Neuronal stem cell (in vitro differentiated cells): ENCODE results near the gene TTC28.

Experiments used
- DNase-seq: peaks from one replicate; pipeline ENCODE4 v3.0.0-alpha.2; 2013; ENCODE audit warnings: low spot score
- H2AFZ ChIP-seq: one replicate; pipeline ENCODE4 v1.6.1; 2013; ENCODE audit warnings: mild to moderate bottlenecking, low read length, inconsistent platforms
- H2AK5ac ChIP-seq: 2 replicates; pipeline ENCODE4 v1.6.1; 2013; ENCODE audit warnings: low read depth, mild to moderate bottlenecking, inconsistent platforms, low read length, moderate library complexity, mixed read lengths
- H2BK120ac ChIP-seq: 2 replicates; pipeline ENCODE4 v1.6.1; 2013; ENCODE audit warnings: low read depth, mild to moderate bottlenecking, inconsistent platforms, low read length, moderate library complexity, mixed read lengths
- H2BK12ac ChIP-seq: one replicate; pipeline ENCODE4 v1.6.1; 2013; ENCODE audit warnings: low read length, inconsistent platforms
- H2BK15ac ChIP-seq: 2 replicates; pipeline ENCODE4 v1.6.1; 2013; ENCODE audit warnings: mild to moderate bottlenecking, low read length, inconsistent platforms, mixed read lengths
- H2BK5ac ChIP-seq: one replicate; pipeline ENCODE4 v1.6.1; 2013; ENCODE audit warnings: inconsistent platforms, mild to moderate bottlenecking, low read length, moderate library complexity
- H3K14ac ChIP-seq: one replicate; pipeline ENCODE4 v1.6.1; 2013; ENCODE audit warnings: low read length, inconsistent platforms
- H3K18ac ChIP-seq: 2 replicates; pipeline ENCODE4 v1.6.1; 2013; ENCODE audit warnings: low read length, inconsistent platforms
- H3K23ac ChIP-seq: 2 replicates; pipeline ENCODE4 v1.6.1; 2013; ENCODE audit warnings: low read depth, mild to moderate bottlenecking, mixed read lengths, low read length, inconsistent platforms; ENCODE audit not compliant: poor library complexity
- H3K27ac ChIP-seq: replicated peaks from 3 replicates; pipeline ENCODE4 v1.5.1; 2013; ENCODE audit warnings: low read length, inconsistent platforms
- H3K27me3 ChIP-seq, 3 experiments: 2 replicates each; pipeline ENCODE4 v1.6.1; 2013; ENCODE audit warnings: low read length in 3 of 3, mild to moderate bottlenecking in 2 of 3, inconsistent platforms in 1 of 3, low read depth in 1 of 3, mixed read lengths in 1 of 3, moderate library complexity in 1 of 3; ENCODE audit not compliant: control insufficient read depth in 3 of 3, insufficient read depth in 3 of 3
- H3K36me3 ChIP-seq, 2 donors: replicated peaks in 1 of 2; 2 replicates each; pipeline ENCODE4 v1.6.1; 2013; ENCODE audit warnings: low read length in 2 of 2; ENCODE audit not compliant: control insufficient read depth in 2 of 2, insufficient read depth in 2 of 2
- H3K4ac ChIP-seq: 2 replicates; pipeline ENCODE4 v1.6.1; 2013; ENCODE audit warnings: inconsistent platforms, mild to moderate bottlenecking, low read length, moderate library complexity
- H3K4me1 ChIP-seq, 2 donors: 1 replicate in 1 of 2; 2 replicates in 1 of 2; pipeline ENCODE4 v1.6.1; 2013; ENCODE audit warnings: low read length in 2 of 2, low read depth in 1 of 2; ENCODE audit not compliant: control insufficient read depth in 2 of 2, insufficient read depth in 1 of 2
- H3K4me2 ChIP-seq: one replicate; pipeline ENCODE4 v1.6.1; 2013; ENCODE audit warnings: mild to moderate bottlenecking, low read length, inconsistent platforms; ENCODE audit not compliant: insufficient read depth, poor library complexity, severe bottlenecking
- H3K4me3 ChIP-seq, 2 donors: 2 replicates each; pipeline ENCODE4 v1.5.1; 2013; ENCODE audit warnings: low read length in 2 of 2, mild to moderate bottlenecking in 2 of 2, inconsistent platforms in 1 of 2, moderate library complexity in 1 of 2
- H3K79me1 ChIP-seq: one replicate; pipeline ENCODE4 v1.6.1; 2013; ENCODE audit warnings: low read depth, mild to moderate bottlenecking, inconsistent platforms, low read length, moderate library complexity
- H3K9ac ChIP-seq: one replicate; pipeline ENCODE4 v1.6.1; 2013; ENCODE audit warnings: mild to moderate bottlenecking, low read depth, low read length, inconsistent platforms; ENCODE audit not compliant: poor library complexity
- H3K9me3 ChIP-seq, 2 donors: replicated peaks in 1 of 2; 2 replicates each; pipeline versions ENCODE3 to v1.6.1; 2013; ENCODE audit warnings: low read length in 2 of 2, mild to moderate bottlenecking in 2 of 2, inconsistent platforms in 1 of 2, low read depth in 1 of 2, mixed read lengths in 1 of 2, moderate library complexity in 1 of 2; ENCODE audit not compliant: control insufficient read depth in 2 of 2, insufficient read depth in 1 of 2
- H4K8ac ChIP-seq: one replicate; pipeline ENCODE4 v1.6.1; 2013; ENCODE audit warnings: low read depth, mild to moderate bottlenecking, inconsistent platforms, low read length, moderate library complexity
- H4K91ac ChIP-seq: one replicate; pipeline ENCODE4 v1.6.1; 2013; ENCODE audit warnings: low read length, low read depth, mild to moderate bottlenecking, inconsistent platforms; ENCODE audit not compliant: poor library complexity
- WGBS, 2 donors: extraction: QIAGEN DNeasy Blood & Tissue Kit; methylation state at CpG; one replicate each; pipeline ENCODE4 v1.1.7; 2013; ENCODE audit warnings: missing lambda C conversion rate in 2 of 2, mixed read lengths in 1 of 2; ENCODE audit not compliant: insufficient read length in 2 of 2, insufficient replicate concordance in 1 of 2; ENCODE audit errors: extremely low coverage in 2 of 2; 5-methylcytosine and 5-hydroxymethylcytosine counted together

Gene TTC28

DNA sequence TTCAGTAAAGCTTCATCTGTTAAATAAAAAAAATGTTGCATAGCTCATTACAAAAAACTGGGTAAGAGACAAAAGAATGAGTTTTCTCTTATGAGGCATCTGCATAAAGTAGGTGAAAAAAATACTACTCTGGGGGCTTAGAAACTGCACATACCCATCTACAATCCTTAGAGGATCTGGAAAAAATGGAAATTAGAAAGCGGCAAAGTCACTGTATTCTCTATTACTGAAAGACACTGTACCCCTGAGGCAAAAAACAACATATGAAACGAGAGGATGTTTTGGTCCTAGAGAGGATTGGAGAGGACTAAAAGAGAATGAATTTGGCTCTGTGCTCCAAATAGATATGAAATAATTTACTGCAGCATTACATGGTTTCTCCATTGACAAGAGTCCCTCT is 553.8 kb downstream of the TTC28 start:
- Histone ChIP-seq H3K27ac (no peak overlapping the region), H3K14ac (no peak overlapping the region), H2BK15ac (no peak overlapping the region)

DNA sequence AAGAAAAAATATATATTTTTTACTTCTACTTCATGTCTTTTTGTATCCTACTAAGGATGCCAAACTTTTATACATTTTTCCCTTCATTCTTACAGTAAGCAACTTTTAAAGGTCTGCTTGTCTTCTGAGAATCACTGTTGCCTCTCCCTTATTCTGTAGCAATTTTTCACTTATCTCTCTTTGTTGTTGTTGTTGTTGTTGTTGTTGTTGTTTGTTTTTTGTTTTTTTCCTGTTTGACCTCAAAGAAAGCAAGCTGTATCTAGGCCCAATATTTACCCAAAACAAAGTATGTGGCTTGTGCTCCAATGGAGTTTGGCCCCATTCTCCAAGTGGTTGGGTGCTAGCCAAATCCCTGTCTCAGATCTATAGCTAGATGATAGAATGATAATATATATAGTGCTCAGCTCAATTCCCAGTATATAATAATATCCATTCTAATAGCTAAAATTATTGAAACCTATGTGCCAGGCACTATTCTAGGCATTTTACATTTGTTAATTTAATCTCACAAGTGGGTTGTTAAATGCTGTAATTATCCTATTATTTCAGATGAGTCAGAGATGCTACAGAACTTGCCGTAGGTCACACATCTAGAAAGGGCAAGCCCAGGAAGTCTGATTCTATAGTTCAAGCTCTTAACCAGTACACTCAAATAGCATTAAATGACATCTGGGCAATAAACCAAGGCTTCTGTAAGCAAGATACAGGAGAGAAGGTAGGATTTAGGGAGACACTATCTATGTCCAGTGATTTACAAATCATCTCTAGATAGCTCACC is 555.5 kb downstream of the TTC28 start:
- Histone ChIP-seq H2AFZ (no peak overlapping the region), H3K27ac (no peak overlapping the region), H2BK15ac (no peak overlapping the region), H2BK5ac (no peak overlapping the region), H4K8ac (no peak overlapping the region), H3K4ac (no peak overlapping the region), H3K18ac (no peak overlapping the region), H3K23ac (no peak overlapping the region), H2BK12ac (no peak overlapping the region), H4K91ac (no peak overlapping the region), H3K4me1 (peaks cover 0 to 2% of the 10 kb centered on the region in 2 donors), H3K79me1 (no peaks in the 10 kb centered on the region), H3K27me3 (no peaks in the 10 kb centered on the region), H3K9me3 (peaks cover 0 to 3% of the 10 kb centered on the region in 2 donors), H3K14ac (no peak overlapping the region), H2AK5ac (no peak overlapping the region), H3K4me3 (no peak overlapping the region), H3K9ac (no peak overlapping the region), H3K36me3 (no peaks in the 10 kb centered on the region), H2BK120ac (no peak overlapping the region), H3K4me2 (no peak overlapping the region)
- no CpG with 5 or more reads among the region's 1 CpG for WGBS, 2 donors
- DNase-seq: no peak

More for the DNA sequence above, 553.8 kb downstream of the TTC28 start:
- H3K9ac ChIP-seq: no peak overlapping the region
- H3K79me1 ChIP-seq: no peaks in the 10 kb centered on the region
- no peak overlapping the region for H2BK12ac ChIP-seq
- no peak overlapping the region for H3K4ac ChIP-seq
- H2BK120ac ChIP-seq: no peak overlapping the region
- WGBS, 2 donors: no CpG with 5 or more reads among the region's 2 CpGs
- no peak overlapping the region for H3K4me3 ChIP-seq
- no peak overlapping the region for H2AFZ ChIP-seq
- no peak overlapping the region for H3K4me2 ChIP-seq
- no peak overlapping the region for H2AK5ac ChIP-seq
- no peak overlapping the region for H3K18ac ChIP-seq
- no peak overlapping the region for H3K23ac ChIP-seq
- no peak overlapping the region for H4K91ac ChIP-seq
- H3K27me3 ChIP-seq: no peaks in the 10 kb centered on the region
- no peak overlapping the region for H4K8ac ChIP-seq
- H3K4me1 ChIP-seq: no peaks in the 10 kb centered on the region
- H2BK5ac ChIP-seq: no peak overlapping the region
- H3K9me3 ChIP-seq: peaks cover 0 to 3% of the 10 kb centered on the region in 2 donors
- no peaks in the 10 kb centered on the region for H3K36me3 ChIP-seq
- no peak for DNase-seq

DNA sequence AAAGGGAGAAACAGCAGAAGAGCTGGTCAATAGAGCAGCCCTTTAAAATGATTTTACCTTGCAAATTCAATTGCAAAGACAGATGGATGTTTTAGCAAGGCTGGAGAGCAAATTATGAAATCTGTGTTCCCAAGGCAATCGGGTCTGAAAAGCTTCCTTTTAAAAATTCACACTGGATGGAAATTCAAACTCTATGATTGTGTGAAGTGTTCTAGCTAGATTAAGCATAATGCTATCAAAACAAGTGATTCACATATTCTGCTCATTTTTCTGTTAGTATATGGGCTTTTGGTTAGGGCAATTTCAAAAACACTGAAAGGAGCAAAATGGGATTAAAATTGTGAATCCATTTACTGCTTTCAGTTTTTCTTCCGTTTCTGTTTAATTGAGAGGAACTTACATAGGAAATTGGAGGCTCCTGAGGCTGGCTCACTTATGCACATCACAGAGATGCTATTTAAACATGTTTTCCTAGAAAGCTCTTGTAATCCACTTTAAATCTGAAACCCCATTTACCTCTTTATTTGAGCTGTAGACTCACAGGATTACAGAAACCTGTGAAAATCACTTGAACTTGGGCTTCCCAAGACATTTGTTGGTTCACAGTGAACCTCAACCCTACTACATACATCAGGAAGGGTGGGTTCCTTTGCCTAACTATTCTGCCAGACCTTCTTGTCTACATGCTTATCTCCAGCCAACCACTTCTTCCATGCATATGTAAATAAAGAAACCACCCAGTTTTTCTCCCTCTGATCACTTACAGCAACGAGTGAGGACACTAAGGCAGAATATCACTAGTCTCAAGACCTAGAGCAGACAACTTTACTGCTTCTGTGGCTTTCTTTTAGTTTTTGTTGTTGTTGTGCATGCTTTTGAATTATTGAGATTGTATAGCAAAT is 558.7 kb downstream of the TTC28 start:
- Histone ChIP-seq H3K27me3 (no peaks in the 10 kb centered on the region), H3K79me1 (no peaks in the 10 kb centered on the region), H4K91ac (no peak overlapping the region), H3K9ac (no peak overlapping the region), H2BK5ac (no peak overlapping the region), H3K4ac (no peak overlapping the region), H3K9me3 (peaks cover 0 to 3% of the 10 kb centered on the region in 2 donors), H2BK12ac (no peak overlapping the region), H3K23ac (no peak overlapping the region), H2BK120ac (no peak overlapping the region), H3K4me3 (no peak overlapping the region), H3K27ac (no peak overlapping the region), H2AFZ (no peak overlapping the region), H3K4me1 (peaks cover 0 to 10% of the 10 kb centered on the region in 2 donors), H2BK15ac (no peak overlapping the region), H2AK5ac (no peak overlapping the region), H4K8ac (no peak overlapping the region), H3K18ac (no peak overlapping the region), H3K14ac (no peak overlapping the region), H3K36me3 (no peaks in the 10 kb centered on the region), H3K4me2 (no peak overlapping the region)
- DNase-seq: no peak
- WGBS, 2 donors: no CpG with 5 or more reads among the region's 3 CpGs
